Panc1 (cell line): ENCODE results near the gene TRAPPC6A. TPM values are rescaled to one million over a fixed set of nuclear protein-coding genes. Genes with fewer than 3 reads are reported as not detected.

Experiments used
- ATAC-seq: fragments of 200-7000 bp; cut with Tn5 transposase; 2 replicates; pipeline ENCODE4 v1.9.1; 2020; ENCODE audit warnings: mild to moderate bottlenecking, moderate library complexity
- BruUV-seq: library from RNA; stranded (reverse); fragments of 400-500 nt; replicated peaks from 2 replicates; lab custom pipeline; 2021; lab: Mats Ljungman, UMichigan
- CTCF ChIA-PET: fragments of 300-600 bp; sonication (Branson Sonifier 250); formaldehyde crosslinking; loops from one replicate; lab custom pipeline; 2022; ENCODE audit warnings: antibody characterized with exemption; lab: Charles Lee
- POLR2A ChIA-PET: fragments of 300-600 bp; sonication (Branson Sonifier 250); formaldehyde crosslinking; loops from one replicate; lab custom pipeline; 2022; ENCODE audit warnings: antibody characterized with exemption; lab: Charles Lee
- DNase-seq: peaks from one replicate; pipeline ENCODE4 v3.0.0-alpha.2; 2010; ENCODE audit warnings: low read depth, low spot score
- H3K27ac ChIP-seq: 2 replicates; pipeline ENCODE4 v1.5.1; 2011; ENCODE audit warnings: mild to moderate bottlenecking, low read length, inconsistent platforms
- H3K27me3 ChIP-seq: fragments of 200-500 bp; sonication (Bioruptor generic); 2 replicates; pipeline ENCODE4 v1.6.0; 2014; ENCODE audit warnings: low read length, inconsistent platforms; ENCODE audit not compliant: control insufficient read depth, insufficient read depth
- H3K36me3 ChIP-seq: fragments of 200-500 bp; sonication (Bioruptor generic); 2 replicates; pipeline ENCODE4 v1.5.1; 2014; ENCODE audit warnings: inconsistent platforms, mild to moderate bottlenecking, low read length, moderate library complexity; ENCODE audit not compliant: control insufficient read depth, insufficient read depth
- H3K4me1 ChIP-seq: 2 replicates; pipeline ENCODE4 v1.5.1; 2011; ENCODE audit warnings: inconsistent platforms, mild to moderate bottlenecking, low read length, moderate library complexity; ENCODE audit not compliant: control insufficient read depth, insufficient read depth
- H3K4me3 ChIP-seq, 2 experiments: 2 replicates each; pipeline ENCODE4 v1.5.1; 2011 to 2012; ENCODE audit warnings: low read depth in 2 of 2, low read length in 2 of 2, mild to moderate bottlenecking in 2 of 2, inconsistent platforms in 1 of 2, moderate library complexity in 1 of 2
- H3K9me3 ChIP-seq: fragments of 200-500 bp; sonication (Bioruptor generic); 2 replicates; pipeline ENCODE4 v1.5.1; 2014; ENCODE audit warnings: low read depth, mild to moderate bottlenecking, inconsistent platforms, low read length, moderate library complexity; ENCODE audit not compliant: control insufficient read depth, insufficient read depth
- CTCF ChIP-seq: fragments of 450-650 bp; IDR thresholded peaks from 2 replicates; pipeline ENCODE4 v1.5.1; 2017; ENCODE audit warnings: mild to moderate bottlenecking
- POLR2AphosphoS5 ChIP-seq: IDR thresholded peaks from 2 replicates; pipeline ENCODE4 v1.6.1; 2012; ENCODE audit warnings: mild to moderate bottlenecking, low read depth, low read length, moderate library complexity
- REST ChIP-seq, 2 experiments: IDR thresholded peaks; 2 replicates each; pipeline ENCODE4 v1.6.1; 2011 to 2012; ENCODE audit warnings: low read depth in 2 of 2, control low read depth in 1 of 2, low read length in 1 of 2, mild to moderate bottlenecking in 1 of 2, moderate library complexity in 1 of 2; ENCODE audit not compliant: insufficient read depth in 1 of 2
- SIN3A ChIP-seq: IDR thresholded peaks from 2 replicates; pipeline ENCODE4 v1.6.1; 2012; ENCODE audit warnings: low read depth, mild to moderate bottlenecking, low read length, moderate library complexity, borderline replicate concordance; ENCODE audit not compliant: insufficient read depth
- TCF7L2 ChIP-seq: IDR thresholded peaks from 2 replicates; pipeline ENCODE4 v1.6.1; 2011; ENCODE audit warnings: mild to moderate bottlenecking, low read depth, low read length, inconsistent platforms
- in situ Hi-C: cut with HindIII; loops from 2 replicates; pipeline ENCODE4 v1.10.0; 2016; ENCODE audit warnings: low sequenced_read_pairs, low pct_unique_long_range_greater_than_20kb
- intact Hi-C: fragments of 100-400 bp; cut with micrococcal nuclease; formaldehyde crosslinking; loops from one replicate; pipeline ENCODE4 v1.10.0; 2022; ENCODE audit not compliant: unreplicated experiment
- total RNA-seq: library from RNA; stranded (reverse); gene quantifications from one replicate; pipeline ENCODE4 v1.2.1, GENCODE V29; 2021; ENCODE audit not compliant: unreplicated experiment

TRAPPC6A gene
- total RNA-seq, 1 experiment from 2014 or later = 24.7 TPM

GRCh38 chr19:45128806-45129205 lies 49.2 kb downstream of the TRAPPC6A start:
- ATAC-seq (no peak), DNase-seq (no peak)
- Histone ChIP-seq H3K9me3 (no peaks in the 10 kb centered on the region), H3K4me1 (no peaks in the 10 kb centered on the region), H3K27ac (no peak overlapping the region), H3K27me3 (no peaks in the 10 kb centered on the region), H3K36me3 (no peaks in the 10 kb centered on the region), H3K4me3 (no peak overlapping the region)
- CTCF ChIA-PET = no interaction called here
- POLR2A ChIA-PET = no interaction called here
- TF ChIP-seq CTCF (no peak), SIN3A (no peak), REST (IDR thresholded peaks at IDR 0.05; ENCODE audit: insufficient read depth in 1 of 2, low read depth in 2 of 2, low read length in 1 of 2) (no peak), TCF7L2 (no peak), POLR2AphosphoS5 (no peak)
- no TSS peak for BruUV-seq
- in situ Hi-C loops = no loop called here
- intact Hi-C loops = no loop called here

GRCh38 chr19:45128146-45128545 lies 49.9 kb downstream of the TRAPPC6A start:
- Histone ChIP-seq H3K4me1 (no peaks in the 10 kb centered on the region), H3K9me3 (no peaks in the 10 kb centered on the region), H3K4me3 (no peak overlapping the region), H3K27me3 (no peaks in the 10 kb centered on the region), H3K27ac (no peak overlapping the region), H3K36me3 (no peaks in the 10 kb centered on the region)
- no peak for DNase-seq
- ATAC-seq = no peak
- intact Hi-C loops (no loop called here), in situ Hi-C loops (no loop called here)
- CTCF ChIA-PET = no interaction called here
- POLR2A ChIA-PET = no interaction called here
- BruUV-seq = no TSS peak
- TF ChIP-seq TCF7L2 = no peak
- TF ChIP-seq SIN3A = no peak
- no peak for TF ChIP-seq POLR2AphosphoS5
- TF ChIP-seq REST (IDR thresholded peaks at IDR 0.05; ENCODE audit: insufficient read depth in 1 of 2, low read depth in 2 of 2, low read length in 1 of 2) = no peak
- no peak for TF ChIP-seq CTCF
